Measurements from ENCODE around the gene TUBA1B.
"Not testable (repeated sequence)": the region's sequence is repeated elsewhere in the genome, so short reads cannot be mapped to it uniquely, and the experiment has no call there.

TUBA1B gene

DNA sequence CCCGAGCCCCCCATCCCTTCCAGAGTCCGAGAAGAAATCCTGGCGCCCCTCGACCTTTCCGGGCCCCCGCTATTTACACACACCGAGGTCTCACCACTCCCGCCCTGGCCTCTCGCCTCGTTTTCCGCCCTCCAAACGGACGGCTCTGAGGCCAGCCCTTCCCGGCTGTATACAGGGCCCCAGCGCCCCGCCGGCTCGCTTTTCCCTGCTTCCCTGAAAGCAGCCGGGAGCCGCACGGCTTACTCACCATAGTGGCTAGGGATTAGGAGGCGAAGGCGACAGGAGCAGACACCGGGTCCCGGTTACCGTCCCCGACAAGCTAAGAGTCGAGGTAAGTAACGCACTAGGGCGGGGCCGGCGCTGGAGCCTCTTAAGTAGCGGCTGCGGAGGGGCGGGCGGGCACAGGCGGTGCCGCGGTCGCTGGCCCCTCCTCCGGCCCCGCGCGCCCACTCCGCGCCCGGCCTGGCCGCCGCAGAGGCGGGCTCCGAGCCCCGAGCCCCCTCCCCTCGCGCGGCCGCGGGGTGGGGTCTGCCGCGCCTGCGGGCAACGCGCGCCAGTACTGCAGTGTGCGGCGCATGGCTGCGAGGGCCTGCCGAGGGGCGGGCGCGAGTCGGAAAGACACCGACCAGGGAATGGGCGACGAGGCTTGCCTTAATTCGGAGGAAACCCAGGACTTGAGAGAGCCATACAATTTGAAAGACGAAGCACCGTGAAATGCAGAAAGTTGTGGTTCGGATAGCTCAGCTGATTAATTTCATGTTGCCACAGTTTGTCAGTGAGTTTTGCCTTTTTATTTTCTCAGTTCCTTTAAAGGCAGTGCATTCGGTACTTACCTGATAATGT lies at the start of gene TUBA1B:
TSS of gene TUBA1B (minus strand) at position 345 of the 843 bp plus-strand sequence. CDS start at position 250, 95 bp downstream.
- peak; percentile 87 for DNase-seq

- DNase-seq = no peak
These were observed 43.0 kb upstream of the TUBA1B start for GRCh38 chr12:49174218-49174617.

DNA sequence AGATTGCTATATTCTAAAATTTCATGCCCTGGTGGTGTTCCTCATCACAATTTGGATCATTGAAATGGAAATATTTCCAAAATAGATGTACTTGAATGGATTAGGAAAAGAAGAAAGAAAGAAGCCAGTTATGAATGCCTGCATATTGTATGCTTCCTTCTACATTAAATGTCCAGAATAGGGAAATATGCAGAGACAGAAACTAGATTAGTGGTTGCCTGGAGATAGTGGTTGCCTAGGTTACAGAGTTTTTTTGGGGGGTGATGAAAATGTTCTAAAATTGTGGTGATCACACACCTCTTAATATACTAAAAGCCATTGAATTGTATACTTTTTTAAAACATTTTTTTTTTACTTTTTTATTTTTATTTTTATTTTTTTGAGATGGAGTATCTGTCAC lies 39.7 kb upstream of the TUBA1B start:
- no peak for DNase-seq

DNA sequence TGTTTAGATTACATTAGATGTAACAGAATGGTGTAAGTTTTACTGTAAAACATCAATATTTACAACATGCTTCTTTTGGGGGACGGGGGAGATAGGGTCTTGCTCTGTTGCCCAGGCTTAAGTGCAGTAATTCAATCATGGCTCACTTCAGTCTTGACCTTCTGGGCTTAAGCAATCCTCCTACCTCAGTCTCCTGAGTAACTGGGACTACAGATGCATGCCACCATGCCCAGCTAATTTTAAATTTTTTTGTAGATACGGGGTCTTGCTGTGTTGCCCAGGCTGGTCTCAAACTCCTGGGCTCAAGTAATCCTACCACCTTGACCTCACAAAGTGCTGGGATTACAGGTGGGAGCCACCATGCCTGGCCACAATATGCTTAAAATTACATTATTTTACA lies 33.9 kb upstream of the TUBA1B start:
- DNase-seq = no peak

GRCh38 chr12:49161901-49162300 lies 30.7 kb upstream of the TUBA1B start:
- DNase-seq = not testable (repeated sequence)

- DNase-seq = no peak
These were observed 30.0 kb upstream of the TUBA1B start for GRCh38 chr12:49161092-49161795.

DNA sequence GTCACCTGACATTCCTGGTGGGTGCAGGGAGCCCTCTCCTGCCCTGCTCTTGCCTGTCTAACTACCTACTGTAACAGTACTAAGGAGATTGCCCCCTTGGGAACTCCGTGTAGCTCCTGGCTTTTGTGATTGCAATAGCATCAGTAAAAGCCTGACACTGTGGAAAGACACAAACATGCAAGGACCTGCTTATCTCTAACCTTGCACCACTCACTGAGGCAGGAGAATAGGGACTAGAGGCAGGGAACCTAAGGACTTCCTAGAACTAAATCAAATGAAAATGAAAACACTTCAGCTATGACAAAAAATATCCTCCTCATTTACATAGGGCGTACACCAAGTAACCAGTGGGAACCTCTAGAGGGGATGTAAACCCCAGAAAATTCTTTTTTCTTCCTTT lies 29.2 kb upstream of the TUBA1B start:
- DNase-seq = no peak

DNA sequence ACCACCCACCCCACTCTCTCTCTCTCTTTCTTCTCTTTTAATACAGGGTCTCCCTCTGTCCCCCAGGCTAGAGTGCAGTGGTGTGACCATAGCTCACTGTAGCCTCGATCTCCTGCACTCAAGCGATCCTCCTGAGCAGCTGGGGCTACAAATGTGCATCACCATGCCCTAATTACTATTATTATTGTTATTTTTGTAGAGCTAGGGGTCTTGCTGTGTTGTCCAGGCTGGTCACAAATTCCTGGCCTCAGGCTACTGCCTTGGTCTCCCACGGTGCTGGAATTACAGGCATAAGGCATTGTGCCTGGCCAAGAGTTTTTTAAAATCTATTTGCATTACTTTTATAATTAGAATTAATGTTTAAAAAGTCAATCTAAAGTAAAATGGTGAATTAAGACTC lies 23.0 kb upstream of the TUBA1B start:
- no peak for DNase-seq

DNA sequence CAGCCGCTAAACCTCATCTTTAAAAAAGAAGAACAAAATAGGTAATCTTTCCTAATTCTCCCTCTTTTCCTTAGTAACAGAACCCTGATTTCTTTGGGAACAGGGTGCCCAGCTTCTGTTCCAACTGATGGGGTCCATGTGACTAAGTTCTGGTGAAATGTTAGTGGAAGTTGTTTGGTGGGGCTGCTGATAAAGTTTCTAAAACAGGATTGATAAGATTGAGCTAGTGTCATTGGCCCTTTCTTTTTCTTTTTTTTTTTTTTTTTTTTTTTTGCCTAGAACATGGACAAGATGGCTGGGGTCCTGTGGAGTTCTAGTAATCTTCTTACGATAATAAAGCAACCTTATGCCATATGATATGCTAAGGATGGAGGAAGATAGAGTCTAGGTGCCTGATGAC lies 16.2 kb upstream of the TUBA1B start:
- no peak for DNase-seq

DNA sequence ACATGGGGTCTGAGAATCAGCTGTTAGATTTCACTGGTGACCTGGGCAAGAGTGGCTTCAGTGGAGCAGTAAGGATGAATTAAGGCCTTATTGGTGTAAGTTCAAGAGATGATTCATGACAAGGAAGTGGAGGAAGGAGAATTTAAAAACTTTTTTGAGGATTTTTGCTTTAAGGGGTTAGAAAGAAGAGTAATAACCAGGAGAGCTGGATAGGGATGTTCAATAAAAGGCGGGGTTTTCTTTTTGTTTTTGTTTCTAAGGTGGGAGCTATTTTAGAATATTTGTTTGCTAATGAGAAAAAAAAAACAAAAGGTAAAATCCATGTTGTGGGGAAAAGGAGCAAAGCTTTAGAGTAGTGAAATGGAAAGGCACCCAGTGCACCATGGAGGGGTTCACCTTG lies 15.2 kb upstream of the TUBA1B start:
- DNase-seq = no peak

GRCh38 chr12:49144384-49144783 lies 13.2 kb upstream of the TUBA1B start:
- DNase-seq = no peak

DNA sequence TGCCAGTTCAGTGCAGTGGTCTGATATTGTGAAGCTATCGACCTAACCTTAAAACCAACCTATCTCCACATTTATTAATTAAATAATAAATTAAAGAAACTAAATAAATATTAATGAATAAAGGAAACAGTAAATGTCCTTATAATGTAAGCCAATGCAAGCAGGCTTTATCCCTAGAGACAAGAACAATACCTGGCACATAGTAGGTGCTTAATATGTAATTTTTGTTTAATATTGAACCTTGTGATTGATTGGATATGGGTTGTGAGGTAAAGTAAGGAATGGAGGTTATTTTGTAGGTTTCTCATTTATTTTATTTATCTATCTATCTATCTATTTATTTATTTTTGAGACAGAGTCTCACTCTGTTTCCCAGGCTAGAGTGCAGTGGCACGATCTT lies 7.8 kb upstream of the TUBA1B start:
- DNase-seq = no peak

GRCh38 chr12:49138587-49138986 lies 7.4 kb upstream of the TUBA1B start:
- no peak for DNase-seq

DNA sequence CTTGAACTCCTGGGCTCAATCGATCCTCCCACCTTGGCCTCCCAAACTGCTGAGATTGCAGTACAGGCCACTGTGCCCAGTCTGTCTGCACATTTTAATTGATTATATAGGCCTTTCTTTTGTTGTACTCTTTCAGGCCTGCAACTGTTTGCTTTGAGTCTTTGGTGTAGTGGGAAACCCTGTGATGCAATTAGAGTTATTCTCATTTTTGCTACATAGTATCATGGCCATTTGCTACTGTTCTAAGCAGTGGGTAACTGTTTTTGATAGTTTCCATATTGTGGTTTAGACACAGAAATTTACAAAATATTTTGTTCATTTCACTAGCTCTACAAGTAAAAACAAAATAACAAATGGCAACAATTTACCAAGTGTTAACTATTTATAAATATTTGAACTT lies 6.3 kb upstream of the TUBA1B start:
- no peak for DNase-seq

- DNase-seq = not testable (repeated sequence)
These were observed 5.8 kb upstream of the TUBA1B start for GRCh38 chr12:49136997-49137396.

DNA sequence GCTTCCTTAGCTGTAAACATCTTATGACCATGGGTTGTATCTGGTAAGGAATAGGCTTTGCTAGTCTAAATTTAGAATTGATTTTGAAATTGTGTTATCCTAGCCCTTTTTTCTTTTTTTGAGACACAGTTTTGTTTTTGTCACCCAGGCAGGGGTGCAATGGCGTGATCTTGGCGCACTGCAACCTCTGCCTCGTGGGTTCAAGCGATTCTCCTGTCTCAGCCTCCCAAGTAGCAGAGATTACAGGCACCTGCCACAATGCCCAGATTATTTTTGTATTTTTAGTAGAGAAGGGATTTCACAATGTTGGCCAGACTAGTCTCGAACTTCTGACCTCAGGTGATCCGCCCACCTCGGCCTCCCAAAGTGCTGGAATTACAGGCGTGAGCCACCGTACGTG lies 2.4 kb upstream of the TUBA1B start:
- no peak for DNase-seq

DNA sequence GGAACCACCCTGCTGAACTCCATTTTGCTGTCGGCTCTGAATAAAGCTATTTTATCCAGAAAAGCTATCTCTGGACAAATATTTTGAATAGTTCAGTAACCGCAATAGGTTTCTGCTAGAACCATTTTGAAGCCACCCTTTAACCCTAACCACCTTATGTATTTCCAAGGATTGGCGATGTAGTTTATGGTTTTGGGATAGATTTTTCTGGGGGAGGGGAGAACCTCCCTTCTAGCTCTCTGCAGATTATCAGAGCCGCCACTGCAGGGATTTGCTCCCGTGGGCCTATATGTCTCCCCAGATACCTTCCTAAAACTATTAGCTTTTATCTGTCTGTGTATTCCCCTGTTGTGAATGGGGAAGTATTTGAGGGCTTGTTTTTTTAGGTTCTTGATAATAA lies 1.8 kb upstream of the TUBA1B start:
- DNase-seq = no peak

GRCh38 chr12:49131894-49132461 lies 783 bp upstream of the TUBA1B start:
- no peak for DNase-seq

DNA sequence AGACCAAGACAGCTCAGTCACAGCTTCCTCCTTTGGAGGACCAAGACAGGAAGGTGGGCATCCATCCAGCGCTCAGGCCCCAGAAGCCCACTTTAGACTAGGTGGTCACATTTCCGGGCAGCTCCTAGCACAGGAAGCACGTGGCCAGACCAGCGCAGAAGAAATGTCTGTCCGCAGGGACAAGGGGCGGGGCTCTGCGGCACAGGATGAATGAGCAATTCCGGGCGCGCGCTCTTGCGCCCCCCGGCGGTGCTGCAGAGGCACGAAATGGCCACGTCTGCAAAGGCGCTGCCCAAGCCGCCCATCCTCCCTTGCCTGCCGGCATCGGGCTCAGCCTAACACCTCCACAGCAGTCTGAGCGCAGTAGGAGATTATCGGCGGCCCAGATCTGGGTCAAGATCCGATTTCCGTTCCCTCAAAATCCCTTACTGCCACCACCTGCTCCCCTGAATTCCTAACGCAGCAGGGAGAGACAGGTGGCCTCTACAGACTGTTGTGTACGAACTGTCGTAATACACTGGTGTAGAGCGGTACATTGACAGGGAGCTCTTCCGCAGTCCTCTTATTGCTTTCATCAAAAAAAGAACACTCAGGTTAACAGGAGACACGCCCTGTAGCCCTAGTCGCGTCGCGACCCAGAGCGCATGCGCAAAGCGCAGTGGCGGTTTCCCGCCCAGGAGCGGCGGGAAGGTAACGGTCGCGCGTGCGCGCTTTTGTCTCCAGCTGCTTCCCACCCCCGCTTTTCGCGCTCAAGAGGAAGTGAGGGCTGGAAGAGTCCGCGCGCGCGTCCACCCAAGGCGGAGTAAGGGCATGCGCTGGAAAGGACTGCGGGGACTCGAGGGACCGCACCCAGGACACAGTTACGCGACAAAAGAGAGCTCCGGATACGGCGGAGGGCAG lies 794 bp downstream of the TUBA1B start:
- DNase-seq = peak; percentile 92

- no peak for DNase-seq
These were observed 1.7 kb downstream of the TUBA1B start for GRCh38 chr12:49129332-49130150.

DNA sequence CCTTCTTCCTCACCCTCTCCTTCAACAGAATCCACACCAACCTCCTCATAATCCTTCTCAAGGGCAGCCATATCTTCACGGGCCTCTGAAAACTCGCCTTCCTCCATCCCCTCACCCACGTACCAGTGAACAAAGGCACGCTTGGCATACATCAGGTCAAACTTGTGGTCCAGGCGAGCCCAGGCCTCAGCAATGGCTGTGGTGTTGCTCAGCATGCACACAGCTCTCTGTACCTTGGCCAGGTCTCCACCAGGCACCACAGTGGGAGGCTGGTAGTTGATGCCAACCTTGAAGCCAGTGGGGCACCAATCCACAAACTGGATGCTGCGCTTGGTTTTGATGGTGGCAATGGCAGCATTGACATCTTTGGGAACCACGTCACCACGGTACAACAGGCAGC lies 3.2 kb downstream of the TUBA1B start:
- DNase-seq = not testable (repeated sequence)
